T-helper 22 cell (primary cell): ENCODE results near the gene AADAC.
"Not testable (repeated sequence)": the region's sequence is repeated elsewhere in the genome, so short reads cannot be mapped to it uniquely, and the experiment has no call there.

Source experiments
- DNase-seq: peaks from one replicate; pipeline ENCODE4 v3.0.0-alpha.2; 2020; ENCODE audit warnings: low read depth

Gene AADAC, protein sequence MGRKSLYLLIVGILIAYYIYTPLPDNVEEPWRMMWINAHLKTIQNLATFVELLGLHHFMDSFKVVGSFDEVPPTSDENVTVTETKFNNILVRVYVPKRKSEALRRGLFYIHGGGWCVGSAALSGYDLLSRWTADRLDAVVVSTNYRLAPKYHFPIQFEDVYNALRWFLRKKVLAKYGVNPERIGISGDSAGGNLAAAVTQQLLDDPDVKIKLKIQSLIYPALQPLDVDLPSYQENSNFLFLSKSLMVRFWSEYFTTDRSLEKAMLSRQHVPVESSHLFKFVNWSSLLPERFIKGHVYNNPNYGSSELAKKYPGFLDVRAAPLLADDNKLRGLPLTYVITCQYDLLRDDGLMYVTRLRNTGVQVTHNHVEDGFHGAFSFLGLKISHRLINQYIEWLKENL

DNA sequence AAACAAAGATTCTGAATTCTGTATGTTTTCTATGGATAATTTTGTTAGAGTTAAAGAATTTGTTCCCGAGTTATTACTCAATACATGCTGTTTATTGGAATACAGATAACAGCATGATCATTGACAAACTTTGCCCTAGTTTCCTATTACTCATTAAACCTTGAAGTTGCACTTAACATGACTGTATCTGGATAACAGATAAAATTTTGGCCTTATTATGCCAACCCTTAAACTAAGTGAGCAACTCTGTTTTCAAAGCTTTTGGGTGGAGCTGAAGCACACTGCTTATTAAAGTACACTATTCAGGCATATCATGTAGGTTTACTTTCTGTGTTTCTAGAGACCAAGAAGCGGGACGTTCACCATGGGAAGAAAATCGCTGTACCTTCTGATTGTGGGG lies at the start of gene AADAC:
Gene AADAC, plus strand, starts transcription at position 318 of the 400 bp plus-strand sequence. Its CDS starts 47 bp downstream, at position 365.
- no peak for DNase-seq

DNA sequence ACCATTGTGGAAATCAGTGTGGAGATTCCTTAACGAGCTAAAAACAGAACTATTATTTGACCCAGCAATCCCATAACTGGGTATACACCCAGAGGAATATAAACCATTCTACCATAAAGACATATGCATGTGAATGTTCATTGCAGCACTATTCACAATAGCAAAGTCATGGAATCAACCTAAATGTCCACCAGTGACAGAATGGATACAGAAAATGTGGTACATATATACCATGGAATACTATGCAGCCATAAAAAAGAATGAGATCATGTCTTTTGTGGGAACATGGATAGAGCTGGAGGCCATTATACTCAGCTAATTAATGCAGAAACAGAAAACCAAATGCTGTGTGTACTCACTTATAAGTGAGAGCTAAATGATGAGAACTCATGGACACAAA lies 49.2 kb upstream of the AADAC start:
- DNase-seq: not testable (repeated sequence)

DNA sequence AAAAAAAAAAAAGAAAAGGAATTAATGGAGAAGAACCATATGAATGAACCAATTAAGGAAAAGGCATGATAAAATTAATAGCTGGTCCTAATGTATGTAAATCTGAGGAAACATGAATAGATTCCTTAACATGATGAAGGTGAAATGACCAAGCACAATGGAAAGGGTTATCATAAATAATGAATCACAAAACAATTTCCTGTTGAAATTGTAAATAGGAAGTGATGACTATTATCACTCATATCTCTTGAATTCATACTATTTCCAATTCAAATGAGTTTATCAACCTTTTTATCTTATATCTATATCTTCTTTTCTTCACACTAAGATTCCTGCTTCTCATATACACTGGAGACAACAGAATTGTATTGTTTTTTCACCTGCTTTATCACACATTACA lies 48.2 kb upstream of the AADAC start:
- no peak for DNase-seq

DNA sequence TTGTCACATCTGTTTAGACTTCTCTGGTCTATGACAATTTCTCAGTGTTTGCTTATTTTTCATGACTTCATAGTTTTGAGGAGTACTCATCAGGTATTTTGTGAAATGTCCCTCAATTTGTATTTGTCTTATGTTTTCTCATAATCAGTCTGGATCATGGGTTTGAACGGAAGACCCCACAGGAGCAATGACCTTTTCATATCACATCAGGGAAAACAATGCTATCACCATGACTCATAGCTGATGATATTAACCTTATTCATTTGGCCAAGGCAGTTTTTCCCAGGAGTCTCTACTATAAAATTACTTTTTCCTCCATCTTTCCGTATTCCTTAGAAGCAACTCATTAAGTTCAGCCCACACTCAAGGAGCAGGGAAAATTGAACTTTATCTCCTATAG lies 47.5 kb upstream of the AADAC start:
- DNase-seq: no peak

DNA sequence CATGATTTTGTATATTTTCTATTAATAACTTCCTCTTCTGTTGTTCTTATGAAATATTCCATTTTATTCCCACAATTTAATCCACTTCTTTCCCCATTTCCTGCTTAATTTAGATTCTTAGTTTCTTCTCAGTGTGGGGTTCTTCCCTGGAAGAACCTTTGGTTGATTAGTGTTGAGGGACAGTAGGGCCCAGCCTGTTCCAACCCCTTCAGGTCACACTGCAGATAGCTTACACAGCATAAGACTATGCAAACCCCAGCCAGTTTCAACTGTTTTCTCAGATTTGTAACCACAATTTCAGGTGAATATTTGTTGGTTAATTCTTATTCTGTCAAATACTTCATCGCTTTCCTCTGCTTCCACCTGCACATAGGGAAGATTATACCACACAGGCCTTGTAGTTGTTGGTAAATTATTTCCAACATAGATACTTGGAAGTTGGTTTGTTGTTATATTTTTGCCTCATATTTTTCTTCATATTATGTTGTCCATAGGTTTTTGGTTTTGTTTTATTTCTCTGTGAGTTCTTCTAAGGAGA lies 45.5 kb upstream of the AADAC start:
- DNase-seq: no peak

DNA sequence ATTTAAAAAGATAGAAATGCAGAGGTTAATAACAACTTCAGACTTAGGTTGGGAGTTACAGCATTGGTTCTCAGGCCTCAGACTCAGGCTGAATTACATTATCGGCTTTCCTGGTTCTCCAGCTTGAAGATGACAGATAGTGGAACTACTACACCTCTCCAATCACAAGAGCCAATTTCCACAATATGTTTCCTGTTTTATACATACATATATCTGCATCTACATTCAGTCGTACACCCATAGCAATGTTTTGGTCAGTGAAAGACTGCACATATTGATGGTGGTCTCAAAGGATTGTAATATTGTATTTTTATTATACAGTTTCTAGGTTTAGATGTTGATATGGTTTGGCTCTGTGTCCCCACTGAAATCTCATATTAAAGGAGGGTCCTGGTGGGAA lies 44.7 kb upstream of the AADAC start:
- DNase-seq: no peak

DNA sequence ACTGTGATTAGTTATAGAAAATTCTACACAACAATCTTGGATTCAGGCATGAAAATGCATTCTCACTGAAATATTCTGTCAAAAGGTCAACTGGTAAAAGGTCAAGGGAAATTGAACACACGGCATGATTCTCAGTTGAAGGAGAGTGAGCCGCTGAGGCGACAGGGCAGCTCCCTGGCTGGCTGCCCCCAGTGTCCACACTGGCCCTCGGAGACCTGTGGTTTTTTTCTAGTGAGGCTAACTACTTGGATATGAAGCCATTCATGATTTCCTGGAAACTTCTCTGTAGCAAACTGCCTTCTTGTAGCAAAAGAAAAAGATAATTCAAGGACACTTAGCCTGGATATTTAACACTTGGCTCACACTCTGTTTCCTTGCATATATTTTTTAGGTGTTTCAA lies 43.0 kb upstream of the AADAC start:
- DNase-seq: no peak

DNA sequence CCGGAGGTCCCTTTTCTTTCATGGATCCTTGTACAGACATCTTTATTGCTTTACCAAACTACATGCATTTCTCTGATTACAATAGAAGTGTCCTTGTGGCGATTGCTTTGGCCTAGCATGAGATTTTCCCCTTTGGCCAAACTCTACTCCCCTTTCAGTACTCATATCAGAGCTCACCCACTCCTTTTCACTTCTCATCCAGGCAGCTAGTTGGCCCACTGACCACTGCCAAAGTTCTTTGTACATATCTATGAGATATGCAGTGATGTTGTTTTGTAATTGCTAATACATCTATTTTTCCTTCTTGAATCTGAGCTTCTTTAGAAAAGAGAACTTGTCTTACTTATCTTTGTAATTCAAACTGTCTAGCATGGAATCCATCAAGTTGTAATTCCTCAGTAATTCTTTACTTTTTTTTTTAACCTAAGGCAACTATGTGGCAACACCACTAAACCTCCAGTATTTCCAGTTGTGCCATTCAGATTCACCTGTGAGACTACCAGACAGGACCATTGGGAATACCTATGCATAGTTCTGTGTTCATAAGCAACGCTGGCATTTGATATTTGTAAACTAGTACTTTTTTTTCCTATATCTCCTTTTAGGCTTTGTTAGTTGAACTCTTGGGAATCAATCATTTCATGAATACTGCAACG lies 41.0 kb upstream of the AADAC start:
- no peak for DNase-seq

DNA sequence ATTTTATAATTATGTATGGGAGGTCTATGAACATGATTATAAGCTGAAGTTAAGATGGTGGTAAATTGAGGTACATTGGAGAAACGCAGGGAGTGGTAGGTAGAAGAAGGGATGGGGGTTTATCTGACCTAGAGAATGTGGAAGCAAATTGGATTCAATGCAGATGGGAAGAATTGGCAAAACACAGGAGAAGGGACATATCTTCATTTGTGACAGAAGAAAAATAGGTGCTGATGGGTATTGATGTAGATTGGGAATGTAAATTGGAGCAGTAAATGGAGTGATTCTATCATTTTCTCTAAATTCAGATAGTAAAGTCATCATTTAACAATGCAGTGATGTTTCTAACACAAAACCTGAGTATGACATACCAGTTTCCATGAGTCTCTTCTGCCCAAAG lies 39.7 kb upstream of the AADAC start:
- DNase-seq: no peak

DNA sequence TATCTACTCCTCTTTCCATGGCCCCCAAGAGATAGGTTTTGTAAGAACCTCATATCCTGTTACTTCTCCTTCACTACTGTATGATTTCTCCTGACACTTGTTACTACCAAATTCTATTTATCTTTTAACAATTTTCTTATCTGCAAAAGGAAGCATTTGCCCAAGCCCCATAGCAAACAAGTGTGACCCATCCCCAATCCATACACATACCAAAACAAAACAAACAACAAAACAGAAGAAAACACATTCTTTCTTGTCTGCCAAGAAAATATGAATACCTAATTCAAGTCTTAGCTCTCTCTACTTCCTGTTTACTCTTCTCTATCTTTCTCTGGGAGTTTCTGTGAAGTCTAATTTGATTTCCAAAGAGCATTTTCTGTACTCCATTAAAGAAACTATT lies 39.0 kb upstream of the AADAC start:
- DNase-seq: no peak

DNA sequence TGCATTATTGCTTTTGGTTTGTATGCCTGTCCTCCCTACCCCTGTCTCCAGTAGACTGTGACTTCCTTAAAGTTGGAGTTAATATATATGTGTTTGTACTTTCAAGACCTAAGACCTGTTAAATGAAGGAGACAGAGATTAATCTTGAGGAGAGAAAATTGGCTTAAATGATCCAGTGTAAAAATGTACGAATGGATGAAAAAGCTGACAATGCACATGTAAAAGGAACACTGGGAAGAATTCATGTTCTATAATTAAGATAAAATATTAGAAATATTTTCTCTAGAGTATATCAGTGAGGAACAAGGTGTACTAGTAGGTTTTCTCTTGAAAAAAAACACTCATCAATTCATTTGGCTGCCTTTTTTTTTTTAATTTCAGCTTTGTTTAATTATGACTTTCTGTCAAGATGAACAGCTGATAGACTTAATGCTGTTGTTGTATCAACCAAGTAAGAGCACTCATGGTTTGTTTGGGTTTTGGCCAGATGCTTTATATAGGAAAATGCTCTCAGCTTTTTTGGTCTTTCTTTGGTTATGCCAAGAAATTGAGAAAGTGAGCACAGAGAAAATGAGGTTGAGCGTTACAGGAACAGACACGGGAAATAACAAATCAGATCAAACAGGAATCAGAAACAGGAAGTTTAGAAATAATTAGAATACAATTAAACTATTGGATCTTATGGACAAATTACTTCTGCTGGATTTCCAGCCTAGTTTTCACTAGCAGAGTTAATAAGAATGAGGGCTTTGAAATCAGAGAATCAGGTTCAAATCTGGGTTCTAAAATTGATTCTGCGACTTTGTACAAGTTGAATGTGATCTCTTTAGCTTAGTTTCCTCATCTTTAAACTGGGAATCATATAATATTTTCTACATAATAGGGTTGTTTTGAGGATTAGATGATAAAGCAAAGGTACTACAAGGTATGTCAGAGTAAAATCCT lies 38.3 kb upstream of the AADAC start:
- no peak for DNase-seq

DNA sequence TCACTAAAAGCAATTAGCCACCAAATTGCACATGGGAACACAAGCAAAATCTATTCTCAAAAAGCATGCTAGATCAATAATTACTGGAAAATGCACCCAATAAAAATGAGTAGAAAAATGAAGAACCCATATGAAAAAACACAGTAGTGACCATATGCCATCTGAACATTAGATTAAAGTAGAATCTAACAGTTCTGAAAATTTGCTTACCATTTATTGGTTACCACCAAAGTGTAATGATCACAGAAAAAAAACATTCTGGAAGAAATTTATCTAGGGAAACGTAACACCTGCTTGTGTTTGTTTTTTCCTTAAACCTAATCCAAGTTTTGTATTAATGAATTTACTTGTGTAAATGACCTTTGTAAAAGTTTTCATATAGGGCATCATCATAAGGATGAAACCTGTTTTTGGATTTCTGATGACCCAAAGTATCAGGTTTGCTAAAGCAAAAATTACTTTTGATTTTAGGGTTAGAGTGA lies 37.6 kb upstream of the AADAC start:
- no peak for DNase-seq

DNA sequence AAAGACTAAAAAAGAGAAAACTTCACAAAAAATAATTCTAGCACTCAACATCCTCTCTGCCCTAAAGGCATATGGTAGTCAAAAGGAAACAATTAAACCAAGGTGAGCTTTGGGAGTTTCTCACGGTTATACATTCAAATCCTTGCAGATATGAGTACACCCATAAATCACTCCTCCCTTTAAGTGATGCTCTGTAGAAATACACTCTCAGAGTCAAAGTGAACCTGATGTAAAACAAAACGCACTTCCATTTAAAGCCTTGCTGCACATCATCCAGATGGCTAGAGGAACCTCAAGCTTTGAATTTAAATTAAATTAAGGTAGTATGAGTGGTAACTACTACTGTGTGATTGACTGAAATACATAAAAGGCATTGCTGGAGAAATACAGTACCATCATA lies 36.0 kb upstream of the AADAC start:
- no peak for DNase-seq

DNA sequence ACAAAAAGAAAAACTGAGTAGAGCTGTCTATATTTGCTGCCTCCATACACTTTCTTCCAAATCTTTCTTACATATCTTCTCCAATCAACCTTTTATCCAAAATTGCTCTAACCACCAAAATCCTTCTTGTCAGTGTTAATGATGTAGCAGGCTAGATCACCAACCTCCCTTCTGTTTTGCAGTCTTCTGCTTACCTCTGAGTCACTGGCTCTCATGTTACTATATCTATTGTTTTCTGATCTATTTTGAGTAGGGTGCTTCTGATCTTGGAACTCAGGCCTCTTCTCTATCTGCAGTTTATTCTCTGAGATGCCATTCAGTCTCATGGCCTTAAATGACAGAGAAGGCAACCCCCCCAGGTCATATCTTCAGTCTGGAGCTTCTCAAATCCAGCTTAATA lies 26.3 kb upstream of the AADAC start:
- DNase-seq: no peak

DNA sequence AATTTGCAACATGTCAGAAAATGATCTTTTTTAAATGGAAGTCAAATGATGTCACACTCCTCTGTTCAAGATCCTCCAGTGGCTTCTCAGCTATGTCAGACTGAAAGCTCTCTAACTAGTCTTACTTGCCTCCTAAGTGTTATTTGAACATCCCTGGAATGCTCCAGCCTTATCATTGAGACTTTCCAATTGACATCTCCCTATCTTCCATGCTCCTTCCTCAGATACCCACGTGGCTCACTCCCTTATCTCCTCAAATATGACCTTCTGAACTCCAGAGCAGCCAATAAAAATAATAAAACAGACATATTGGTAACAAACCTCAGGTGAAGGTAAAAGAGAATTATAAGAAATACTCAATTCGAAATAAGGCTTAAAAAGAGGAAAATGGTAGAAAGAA lies 25.5 kb upstream of the AADAC start:
- DNase-seq: no peak

DNA sequence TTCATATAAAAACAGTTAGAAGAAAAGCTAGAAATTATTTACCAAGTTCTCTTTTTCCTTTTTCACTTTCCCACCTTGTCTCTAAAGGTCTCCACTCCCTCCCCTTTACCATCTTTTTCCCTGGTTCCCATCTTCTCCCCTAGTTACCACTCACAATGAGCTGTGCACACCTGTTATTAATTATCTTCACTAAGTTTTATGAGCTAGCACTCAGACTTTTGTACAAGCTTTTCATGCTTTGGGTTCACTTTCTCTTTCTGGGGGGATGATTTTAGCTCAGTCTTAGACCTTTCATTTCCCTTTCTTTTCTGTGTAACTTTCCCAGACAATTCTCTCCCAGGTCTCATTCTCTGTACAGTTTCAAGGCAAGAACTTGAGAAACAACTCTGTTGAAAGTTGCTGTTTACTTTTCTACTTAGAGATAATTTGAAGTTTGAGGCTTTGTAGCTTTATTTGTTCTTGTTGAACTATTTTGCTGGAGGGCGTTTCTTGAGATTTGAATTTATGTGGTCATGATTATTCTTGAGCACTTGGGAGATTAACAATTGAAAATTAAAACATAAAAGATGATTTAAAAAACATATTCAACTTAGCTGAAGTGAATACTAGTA lies 24.0 kb upstream of the AADAC start:
- DNase-seq: no peak

DNA sequence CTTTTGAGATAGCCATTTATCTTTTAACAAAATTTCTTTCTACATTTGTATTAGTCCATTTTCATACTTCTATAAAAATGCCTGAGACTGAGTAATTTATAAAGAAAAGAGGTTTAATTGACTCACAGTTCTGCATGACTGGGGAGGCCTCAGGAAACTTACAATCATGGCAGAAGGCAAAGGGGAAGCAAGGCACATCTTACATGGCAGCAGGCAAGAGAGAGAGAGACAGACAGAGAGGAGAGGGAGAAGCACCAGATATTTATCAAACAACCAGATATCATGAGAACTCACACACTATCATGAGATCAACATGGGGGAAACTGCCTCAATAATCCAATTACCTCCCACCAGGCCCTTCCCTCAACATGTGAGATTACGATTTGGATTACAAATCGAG lies 23.2 kb upstream of the AADAC start:
- not testable (repeated sequence) for DNase-seq

DNA sequence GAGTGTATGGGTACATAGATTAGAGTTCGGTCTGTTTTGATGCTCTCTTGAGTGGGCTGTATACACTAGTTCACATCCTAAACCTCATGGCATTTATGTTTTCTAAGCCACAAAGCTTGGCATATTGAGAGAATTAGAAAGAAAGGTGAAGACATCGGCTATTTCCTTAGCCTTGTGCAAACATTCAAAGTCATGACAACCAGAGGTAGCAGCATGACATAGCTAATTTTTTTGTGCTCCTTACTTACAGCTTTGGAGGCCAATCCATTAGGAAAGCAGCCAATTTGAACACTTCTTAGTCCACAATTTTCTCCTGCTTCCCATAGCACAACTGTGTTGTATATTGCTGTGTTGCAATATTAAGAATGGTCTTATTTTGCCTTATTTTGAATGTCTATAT lies 21.5 kb upstream of the AADAC start:
- DNase-seq: no peak

DNA sequence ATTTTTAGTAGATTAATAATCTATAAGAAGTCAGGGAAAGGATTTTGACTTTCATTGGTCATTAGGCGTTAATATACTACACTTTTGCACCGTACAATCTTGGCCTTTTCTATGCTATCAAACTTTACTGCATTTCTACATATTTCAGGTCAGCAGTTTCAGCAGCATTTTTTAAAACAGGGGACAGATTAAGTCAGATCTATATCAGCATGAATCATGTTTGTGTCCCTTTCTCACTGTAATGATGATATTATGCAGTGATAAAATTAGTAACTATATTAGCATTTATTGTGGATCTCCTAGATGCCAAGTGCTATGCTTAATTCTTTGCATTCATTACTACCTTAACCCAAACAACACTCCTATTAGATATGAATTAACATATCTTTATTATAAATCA lies 20.3 kb upstream of the AADAC start:
- no peak for DNase-seq

DNA sequence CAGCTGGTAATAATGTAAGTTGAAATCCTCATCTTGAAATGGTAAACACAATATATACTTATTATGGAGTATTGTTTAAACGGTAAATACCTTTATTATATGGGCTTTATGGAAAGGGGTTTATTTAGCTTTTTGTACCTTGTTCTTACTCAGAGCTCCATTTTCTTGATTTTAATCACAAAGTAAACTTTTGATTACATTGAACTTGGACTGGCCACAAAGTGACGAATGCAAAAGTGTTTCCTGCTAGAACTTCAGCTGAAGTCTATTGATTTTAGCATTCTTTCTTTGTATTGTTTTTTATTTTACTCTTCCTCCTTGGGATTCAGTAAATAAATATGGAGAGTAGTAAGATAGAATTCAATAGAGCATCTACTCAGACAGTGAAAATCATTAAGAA lies 19.8 kb upstream of the AADAC start:
- DNase-seq: no peak

DNA sequence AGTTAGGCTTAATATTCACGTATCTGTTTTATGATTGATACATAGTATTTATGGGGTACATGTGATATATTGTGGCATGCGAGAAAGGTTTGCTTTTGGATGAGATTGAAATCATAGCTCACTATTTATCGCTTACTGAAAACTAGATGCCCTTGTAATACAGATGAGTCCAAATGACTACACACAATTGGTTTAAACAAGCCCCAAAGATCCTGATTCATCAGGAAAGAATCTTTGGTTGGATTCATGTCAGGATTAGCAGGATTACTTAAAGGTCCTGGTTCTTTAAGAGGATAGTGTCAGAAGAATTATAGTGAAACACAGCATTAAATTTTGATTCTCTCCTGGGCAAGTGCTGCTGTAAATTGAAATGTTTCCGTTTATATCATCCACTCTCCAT lies 18.6 kb upstream of the AADAC start:
- no peak for DNase-seq
